ENCODE data around the gene PIAS1.

- TF ChIP-seq CTCF (IDR thresholded peaks at IDR 0.05) (no peak), CEBPB (IDR thresholded peaks at IDR 0.05) (no peak), NPAS2 (CRISPR knock-in tag; IDR thresholded peaks at IDR 0.05; ENCODE audit: borderline replicate concordance) (no peak), MYC (IDR thresholded peaks at IDR 0.05; ENCODE audit: borderline replicate concordance, low read length) (no peak), MAZ (IDR thresholded peaks at IDR 0.05; ENCODE audit: borderline replicate concordance, low read depth, low read length) (no peak), FOSL2 (IDR thresholded peaks at IDR 0.05) (no peak), FOSL2 (CRISPR knock-in tag; IDR thresholded peaks at IDR 0.05) (no peak)
These were observed 154.6 kb downstream of the PIAS1 start for GRCh38 chr15:68208636-68209240.
